ENCODE results near the gene PFDN5.

The PFDN5 gene

GRCh38 chr12:53295070-53295890 is at the start of gene PFDN5:
TSS of gene PFDN5 (plus strand) at chr12:53295542. CDS start at chr12:53295568, 26 bp downstream.
- Histone ChIP-seq H3K9me3 (ENCODE audit: severe bottlenecking) (no peaks in the 10 kb centered on the region), H3K27me3 (ENCODE audit: insufficient read depth, low read depth, severe bottlenecking) (no peaks in the 10 kb centered on the region), H3K4me3 (ENCODE audit: low read depth, low read length) (peak within 1 kb of the TSS; percentile 71), H3K36me3 (peaks cover 63% of the 10 kb centered on the region), H3K27ac (peak within 1 kb of the TSS; percentile 80)
- no peak for TF ChIP-seq CTCF (IDR thresholded peaks at IDR 0.05; ENCODE audit: low read depth, low read length)
- peak; percentile 86 for DNase-seq

DNA sequence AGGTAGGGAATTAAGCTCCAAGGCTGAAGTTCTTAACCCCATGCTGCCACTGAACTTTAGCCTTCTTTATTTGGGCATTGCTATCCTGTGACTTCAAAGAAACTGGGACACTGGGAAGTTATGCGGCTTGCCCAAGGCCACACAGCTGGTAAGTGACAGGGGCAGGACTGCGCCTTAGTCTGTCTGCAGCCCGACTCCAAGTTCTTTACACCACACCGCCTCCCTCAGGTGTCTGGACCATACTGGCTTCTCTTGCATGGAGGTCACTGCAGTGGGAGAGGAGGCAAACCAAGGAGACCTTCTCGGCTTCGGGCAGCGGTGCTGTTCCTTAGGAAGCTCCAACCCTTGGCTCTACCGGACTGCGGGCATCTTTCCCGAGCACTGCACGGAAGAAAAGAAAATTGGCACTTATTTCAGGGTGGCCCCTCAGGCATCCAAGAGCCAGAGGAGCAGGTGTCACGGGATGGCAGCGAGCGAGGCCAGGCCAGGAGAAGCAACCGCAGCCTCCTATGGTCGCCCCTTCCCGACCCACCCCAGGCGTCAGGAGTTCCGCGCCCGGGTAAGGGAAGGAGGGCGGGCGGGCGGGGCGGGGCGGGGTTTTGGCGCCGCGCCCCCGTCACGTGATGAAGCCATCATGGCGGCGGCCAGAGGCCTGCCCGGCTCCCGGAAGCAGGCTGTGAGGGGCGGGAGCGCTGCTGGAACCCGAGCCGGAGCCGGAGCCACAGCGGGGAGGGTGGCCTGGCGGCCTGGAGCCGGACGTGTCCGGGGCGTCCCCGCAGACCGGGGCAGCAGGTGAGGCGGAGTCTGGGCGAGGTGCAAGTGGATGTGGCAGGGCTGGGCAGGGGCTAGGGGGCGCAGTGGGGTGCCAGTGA is 43.6 kb upstream of the PFDN5 start:
- Histone ChIP-seq H3K9me3 (ENCODE audit: severe bottlenecking) (no peaks in the 10 kb centered on the region), H3K27ac (peak overlapping the region; percentile 92), H3K4me3 (ENCODE audit: low read depth, low read length) (peak overlapping the region; percentile 64), H3K27me3 (ENCODE audit: insufficient read depth, low read depth, severe bottlenecking) (no peaks in the 10 kb centered on the region), H3K36me3 (peaks cover 12% of the 10 kb centered on the region)
- peak; percentile 92 for DNase-seq
- TF ChIP-seq CTCF (IDR thresholded peaks at IDR 0.05; ENCODE audit: low read depth, low read length) = peak; percentile 77

GRCh38 chr12:53252349-53252916 is 42.9 kb upstream of the PFDN5 start:
- DNase-seq = no peak
- Histone ChIP-seq H3K9me3 (ENCODE audit: severe bottlenecking) (no peaks in the 10 kb centered on the region), H3K4me3 (ENCODE audit: low read depth, low read length) (peak overlapping the region; percentile 64), H3K27me3 (ENCODE audit: insufficient read depth, low read depth, severe bottlenecking) (no peaks in the 10 kb centered on the region), H3K36me3 (peaks cover 12% of the 10 kb centered on the region), H3K27ac (peak overlapping the region; percentile 92)
- TF ChIP-seq CTCF (IDR thresholded peaks at IDR 0.05; ENCODE audit: low read depth, low read length) = no peak; the same call in 1 of the 2 replicates

DNA sequence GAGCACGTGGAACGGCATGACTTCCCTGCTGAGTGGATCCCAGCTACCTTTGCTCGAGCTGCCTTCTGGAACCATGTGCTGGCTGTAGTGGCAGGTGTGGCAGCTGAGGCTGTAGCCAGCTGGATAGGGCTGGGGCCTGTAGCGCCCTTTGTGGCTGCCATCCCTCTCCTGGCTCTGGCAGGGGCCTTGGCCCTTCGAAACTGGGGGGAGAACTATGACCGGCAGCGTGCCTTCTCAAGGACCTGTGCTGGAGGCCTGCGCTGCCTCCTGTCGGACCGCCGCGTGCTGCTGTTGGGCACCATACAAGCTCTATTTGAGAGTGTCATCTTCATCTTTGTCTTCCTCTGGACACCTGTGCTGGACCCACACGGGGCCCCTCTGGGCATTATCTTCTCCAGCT is 42.0 kb upstream of the PFDN5 start:
- no peaks in the 10 kb centered on the region for H3K27me3 ChIP-seq (ENCODE audit: insufficient read depth, low read depth, severe bottlenecking)
- no peak for DNase-seq
- no peak overlapping the region for H3K4me3 ChIP-seq (ENCODE audit: low read depth, low read length)
- no peaks in the 10 kb centered on the region for H3K9me3 ChIP-seq (ENCODE audit: severe bottlenecking)
- no peak for TF ChIP-seq CTCF (IDR thresholded peaks at IDR 0.05; ENCODE audit: low read depth, low read length)
- H3K36me3 ChIP-seq = peaks cover 12% of the 10 kb centered on the region
- no peak overlapping the region for H3K27ac ChIP-seq

DNA sequence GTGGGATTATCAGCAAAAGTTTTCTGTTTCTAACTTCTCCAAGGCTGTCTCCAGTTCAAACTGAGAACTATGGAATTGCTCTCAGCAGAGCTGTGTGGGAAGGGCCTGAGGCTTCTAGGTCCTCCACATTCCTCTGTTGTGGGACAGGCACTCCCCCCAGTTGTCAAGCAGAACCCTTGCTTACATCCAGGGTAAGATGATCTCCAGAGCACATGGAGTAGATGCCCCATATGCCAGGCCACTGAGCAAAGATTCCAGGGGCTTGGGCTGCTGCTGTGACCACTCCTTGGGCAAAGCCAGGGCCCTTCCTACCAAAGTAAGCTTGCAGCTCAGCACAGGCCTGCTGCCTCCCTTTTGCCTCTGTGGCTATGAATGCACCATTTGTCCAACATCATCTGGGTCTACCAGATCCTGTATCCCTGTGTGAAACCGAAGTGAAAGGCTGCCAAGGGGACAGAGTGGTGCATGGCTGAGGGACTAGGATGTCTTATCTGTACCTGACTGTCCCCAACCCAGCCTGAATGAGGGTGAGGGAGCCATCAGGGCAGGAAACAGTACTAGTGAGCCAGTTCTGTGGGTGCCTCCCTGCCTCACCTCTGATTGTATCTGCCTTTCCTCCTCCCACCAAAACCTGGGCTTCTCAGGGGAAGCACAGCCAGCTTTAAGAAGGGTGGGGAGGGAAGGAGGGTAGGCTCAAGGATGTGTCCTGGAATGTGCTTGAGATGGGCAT is 40.4 kb upstream of the PFDN5 start:
- H3K4me3 ChIP-seq (ENCODE audit: low read depth, low read length) = no peak overlapping the region
- no peaks in the 10 kb centered on the region for H3K9me3 ChIP-seq (ENCODE audit: severe bottlenecking)
- DNase-seq = no peak
- no peaks in the 10 kb centered on the region for H3K27me3 ChIP-seq (ENCODE audit: insufficient read depth, low read depth, severe bottlenecking)
- no peak for TF ChIP-seq CTCF (IDR thresholded peaks at IDR 0.05; ENCODE audit: low read depth, low read length)
- H3K36me3 ChIP-seq = peaks cover 12% of the 10 kb centered on the region
- no peak overlapping the region for H3K27ac ChIP-seq

All from WERI-Rb-1 (cell line).